Measurements from ENCODE around the gene TRIM3.
"Not testable (repeated sequence)": the region's sequence is repeated elsewhere in the genome, so short reads cannot be mapped to it uniquely, and the experiment has no call there.

Gene TRIM3

DNA sequence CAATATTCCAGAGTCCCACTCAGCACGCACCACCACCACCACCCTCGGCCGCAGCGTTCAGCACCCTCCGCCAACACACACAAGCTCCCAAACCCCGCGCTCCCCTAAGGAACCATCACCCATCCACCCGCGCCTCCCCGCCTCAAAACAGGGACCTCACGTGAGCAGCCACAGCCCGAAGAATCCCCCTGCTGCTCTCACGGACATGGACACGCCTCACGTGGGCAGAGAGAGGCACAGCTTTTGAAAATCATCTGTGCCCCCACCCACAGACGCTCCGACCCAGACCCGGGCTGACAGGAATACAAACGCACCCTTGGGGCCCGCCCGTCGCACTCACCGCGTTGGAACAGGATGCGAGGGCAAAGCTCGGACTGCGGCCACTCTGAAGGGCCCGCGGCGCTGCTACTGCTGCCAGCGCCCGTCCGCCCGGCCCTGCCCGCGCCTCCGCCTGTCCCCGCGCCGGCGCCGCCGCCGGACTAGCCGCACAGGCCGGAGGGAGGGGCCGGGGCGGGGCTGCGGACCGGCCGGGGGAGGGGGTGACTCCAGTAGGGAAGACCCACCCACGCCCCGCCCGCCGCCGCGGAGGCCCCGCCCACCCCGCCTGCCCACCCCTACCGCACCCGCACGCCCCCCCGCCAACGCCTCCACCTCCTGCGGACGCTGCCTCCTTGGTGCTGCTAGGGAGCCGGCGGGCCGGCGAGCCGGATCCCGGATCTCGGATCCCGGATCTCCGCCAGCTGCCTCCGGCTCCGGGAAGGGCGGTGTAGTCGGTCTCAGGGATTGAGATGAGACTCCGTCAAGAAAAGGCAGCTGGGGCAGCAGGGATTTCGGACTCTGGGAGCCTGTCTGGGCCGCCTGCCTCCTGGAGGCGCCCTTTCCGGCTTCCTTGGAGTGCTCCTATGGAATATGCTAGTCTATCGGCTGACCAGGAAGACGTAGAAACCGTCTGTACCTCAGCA lies at the start of gene TRIM3:
TRIM3 (minus strand) TSS at position 491 of the 962 bp plus-strand sequence. CDS start 8,246 bp downstream, outside the sequence.
- peak; percentile 60 for DNase-seq

DNA sequence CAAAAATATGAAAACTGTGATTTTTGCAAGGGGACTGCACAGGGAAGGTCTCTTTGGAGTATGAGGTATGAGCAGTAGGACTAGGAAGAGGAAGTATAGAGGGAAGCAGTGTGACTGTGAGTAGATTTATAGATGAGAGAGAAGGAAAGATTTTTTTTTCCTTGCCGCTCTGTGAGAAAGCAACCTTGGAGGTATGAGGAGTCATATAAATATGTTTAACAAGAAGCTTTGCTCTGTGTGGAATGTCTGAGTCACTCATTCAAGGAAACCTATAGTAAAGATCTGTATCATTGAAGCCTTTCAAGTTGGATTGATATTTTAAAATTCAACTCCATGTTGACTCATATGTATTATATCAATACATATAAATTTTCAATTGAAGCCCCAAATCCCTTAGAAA lies 49.5 kb upstream of the TRIM3 start:
- no peak for DNase-seq

DNA sequence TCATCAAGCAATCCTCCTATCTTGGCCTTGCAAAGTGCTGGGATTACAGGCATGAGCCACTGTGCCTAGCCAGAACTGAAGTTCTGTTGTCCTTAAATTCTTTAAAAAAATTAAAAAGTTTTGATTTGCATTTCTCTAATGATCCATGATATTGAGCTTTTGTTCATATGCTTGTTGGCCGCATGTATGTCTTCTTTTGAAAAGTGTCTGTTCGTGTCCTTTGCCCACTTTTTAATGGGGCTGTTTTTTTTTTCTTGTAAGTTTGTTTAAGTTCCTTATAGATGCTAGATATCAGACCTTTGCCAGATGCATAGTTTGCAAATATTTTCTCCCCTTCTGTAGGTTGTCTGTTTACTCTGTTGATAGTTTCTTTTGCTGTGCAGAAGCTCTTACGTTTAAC lies 48.2 kb upstream of the TRIM3 start:
- not testable (repeated sequence) for DNase-seq

DNA sequence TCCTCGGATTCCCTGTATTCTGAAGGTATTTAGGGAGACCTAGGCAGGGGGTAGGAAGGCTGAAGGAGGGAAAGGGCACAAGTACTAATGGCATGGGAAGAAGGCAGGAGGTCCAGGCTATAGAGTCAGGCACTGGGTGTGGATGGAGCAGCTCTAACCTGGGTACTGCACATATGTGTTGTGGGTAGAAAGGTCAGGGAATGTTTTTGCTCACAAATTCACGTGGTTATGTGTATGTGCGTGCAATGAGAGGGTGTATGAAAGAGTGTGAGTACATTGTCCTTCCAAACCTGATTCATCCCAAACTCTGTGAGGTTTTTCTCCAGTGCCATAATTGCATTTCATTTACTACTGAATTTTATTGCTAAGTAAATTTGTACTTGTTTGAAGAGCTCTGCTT lies 46.5 kb upstream of the TRIM3 start:
- no peak for DNase-seq

DNA sequence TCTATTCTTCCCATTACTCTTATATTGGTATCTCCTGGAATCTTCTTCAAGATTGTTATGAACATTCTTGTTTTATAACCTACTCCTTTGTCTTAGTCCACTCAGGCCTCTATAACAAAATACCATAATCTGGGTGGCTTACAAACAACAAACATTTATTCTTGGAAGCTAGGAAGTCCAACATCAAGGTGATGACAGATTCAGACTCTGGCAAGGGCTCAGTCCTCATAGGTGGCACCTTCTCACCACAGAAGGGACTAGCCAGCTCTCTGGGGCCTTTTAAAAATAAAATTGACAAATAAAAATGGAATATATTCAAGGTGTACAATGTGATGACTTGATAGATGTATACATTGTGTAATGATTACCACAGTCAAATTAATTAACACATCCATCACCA lies 43.1 kb upstream of the TRIM3 start:
- no peak for DNase-seq

DNA sequence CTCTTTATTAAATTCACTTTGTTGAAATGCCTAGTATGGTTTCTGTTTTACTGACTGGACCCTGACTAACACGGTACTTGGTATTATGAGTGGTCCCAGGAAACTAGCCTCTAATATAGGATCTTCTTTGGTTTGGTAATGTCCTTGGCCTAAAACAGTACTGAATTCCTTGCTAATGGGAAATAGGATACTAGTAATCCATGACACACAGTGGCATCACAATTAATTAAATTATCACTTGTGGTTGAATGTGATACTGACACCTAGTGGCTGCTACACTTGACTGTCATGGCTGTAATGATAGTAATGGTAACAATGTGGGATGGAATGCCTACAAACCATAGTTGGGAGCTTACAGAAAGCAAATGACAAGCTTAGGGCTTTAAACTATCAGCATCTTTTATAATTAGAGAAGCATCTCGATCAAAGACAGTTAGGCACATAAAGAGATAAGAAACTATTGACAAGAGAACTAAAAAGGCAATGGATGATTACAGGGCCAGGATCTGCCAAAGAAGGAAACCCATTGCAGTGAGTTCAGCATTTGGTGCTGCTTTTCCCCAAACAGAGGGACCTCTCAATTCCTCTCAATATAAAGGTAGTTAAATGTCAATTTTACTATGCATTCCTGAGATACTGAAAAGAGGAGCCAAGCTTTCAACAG lies 32.0 kb upstream of the TRIM3 start:
- peak; percentile 6 for DNase-seq

DNA sequence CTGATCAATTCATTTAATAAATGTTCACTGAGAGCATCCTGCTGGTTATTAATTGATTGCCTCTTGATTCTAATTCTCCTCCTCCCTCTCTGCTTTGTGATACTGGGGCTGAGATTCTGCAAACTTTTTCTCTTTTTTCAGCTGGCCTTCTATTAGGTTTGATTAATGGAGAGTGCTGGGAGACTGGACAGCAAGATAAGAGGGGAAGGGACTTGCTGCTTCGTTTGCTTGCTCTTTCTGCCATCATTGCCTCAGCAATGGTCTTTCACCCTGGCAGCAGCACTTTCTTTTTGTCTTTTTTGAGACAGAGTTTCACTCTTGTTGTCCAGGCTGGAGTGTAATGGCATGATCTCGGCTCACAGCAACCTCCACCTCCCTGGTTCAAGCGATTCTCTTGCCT lies 30.4 kb upstream of the TRIM3 start:
- no peak for DNase-seq

DNA sequence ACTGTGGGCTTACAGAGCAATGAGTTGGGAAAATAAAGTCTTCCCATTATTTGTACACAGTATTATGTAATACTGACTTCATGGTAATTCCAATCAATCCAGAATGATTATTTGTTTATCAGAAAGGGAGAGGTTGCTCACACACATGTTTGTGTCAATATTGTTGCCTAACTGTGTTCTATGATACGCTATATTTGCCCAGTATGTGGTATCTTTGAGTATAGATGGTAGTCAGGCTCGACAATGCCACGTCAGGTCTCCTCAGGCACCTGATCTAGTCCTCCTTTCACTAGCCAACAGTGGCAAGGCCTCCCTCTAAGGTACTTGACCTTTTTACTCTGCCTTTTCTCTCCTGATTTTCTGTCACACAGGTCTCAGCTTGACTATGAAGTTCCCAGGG lies 28.6 kb upstream of the TRIM3 start:
- DNase-seq, result no peak

DNA sequence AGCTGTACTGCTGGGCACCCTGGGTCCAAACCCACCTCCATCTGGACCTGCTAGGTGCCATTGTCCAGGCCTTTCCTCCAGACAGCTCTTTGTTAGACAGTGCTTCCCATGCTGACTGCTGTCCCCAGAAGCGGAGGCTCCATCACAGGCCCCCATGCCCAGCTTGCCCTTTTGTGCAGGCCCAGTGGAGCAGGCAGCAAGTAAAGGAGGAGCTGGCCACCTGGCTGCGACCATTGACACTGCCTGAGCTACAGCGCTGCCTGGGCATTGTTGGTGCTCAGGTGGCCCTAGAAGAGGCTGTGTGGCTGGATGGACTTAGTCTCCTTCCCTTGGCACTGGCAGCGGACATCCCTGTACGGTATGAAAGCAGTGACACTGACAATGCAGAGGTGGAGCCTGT lies 24.8 kb upstream of the TRIM3 start:
- no peak for DNase-seq

DNA sequence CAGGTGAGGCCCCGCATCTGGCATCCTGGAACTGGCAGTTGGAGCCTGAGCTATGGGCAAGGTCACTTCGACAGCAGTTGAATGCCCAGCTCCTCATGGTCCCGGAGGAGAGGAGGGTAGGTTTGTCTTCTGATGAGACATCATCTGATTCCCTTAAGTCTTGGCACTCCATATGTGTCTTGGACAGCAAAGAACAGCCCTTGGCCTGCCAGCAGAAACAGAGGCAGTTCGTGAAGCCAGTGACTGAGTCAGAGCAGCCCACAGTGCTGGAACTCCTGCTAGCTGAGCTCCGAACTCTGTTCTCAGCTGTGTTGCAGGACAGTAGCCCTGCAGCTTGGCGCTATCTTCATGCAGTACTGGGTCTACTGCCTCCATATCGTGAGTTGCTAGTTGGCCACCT lies 24.4 kb upstream of the TRIM3 start:
- DNase-seq, result no peak

DNA sequence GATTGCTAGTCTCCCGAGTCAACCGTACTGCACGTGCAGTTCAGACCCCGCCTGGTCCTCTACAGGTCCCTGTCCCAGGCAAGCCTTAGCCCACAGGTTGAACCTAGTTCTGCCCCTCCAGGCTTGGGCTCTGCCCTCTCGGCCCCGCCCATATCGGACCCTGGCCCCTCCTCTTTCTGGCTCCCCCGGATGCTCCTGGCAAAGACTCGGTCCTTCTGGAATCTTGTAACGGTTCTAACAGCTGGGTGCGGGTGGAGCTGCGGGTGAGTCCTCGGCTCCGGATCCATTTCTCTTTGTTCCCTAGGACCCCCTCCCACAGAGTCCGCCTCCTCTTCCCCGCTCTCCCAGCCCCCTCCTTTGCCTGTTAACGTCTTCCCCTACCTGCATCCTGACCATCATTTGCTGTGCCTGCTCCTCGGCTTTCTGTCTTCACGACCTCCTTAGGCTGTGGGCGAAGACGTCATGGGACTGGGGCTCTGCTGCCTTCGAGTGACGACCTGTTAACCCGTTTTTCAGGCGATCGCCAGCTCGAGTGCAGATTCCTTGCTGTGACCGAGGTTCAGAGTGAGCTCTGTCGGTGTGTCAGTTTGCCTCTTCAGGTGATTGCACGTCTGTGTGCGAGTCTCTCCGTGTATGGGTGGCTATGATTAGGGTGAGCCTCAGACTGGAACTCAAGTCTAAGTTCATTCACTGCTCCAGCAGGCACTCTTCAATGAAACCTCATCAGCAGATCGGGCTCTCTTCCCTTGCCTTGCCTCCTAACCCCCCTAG lies 23.5 kb upstream of the TRIM3 start, which contains the start of gene DNHD1:
DNHD1 (plus strand) TSS at position 212 of the 771 bp plus-strand sequence. CDS start 936 bp downstream, outside the sequence.
- DNase-seq, result no peak

DNA sequence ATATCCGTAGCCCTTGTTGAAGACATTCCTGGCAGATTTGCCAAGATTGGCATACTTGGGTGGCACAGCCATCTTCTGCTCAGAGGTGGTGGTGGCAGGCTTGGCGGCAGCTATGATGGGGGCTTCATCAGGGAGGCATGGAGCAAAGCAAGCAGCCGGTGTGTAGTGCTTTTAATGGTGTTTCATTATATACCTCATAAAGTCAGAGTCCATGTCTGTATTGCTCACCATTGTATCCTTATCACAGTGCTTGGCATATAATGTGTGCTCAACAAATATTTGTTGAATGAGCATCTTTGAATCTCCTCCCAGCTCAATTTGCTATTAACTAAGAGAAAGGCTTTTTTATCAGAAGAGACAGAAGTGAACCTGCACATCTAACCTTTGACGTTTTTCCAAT lies 15.6 kb upstream of the TRIM3 start:
- DNase-seq, result no peak

DNA sequence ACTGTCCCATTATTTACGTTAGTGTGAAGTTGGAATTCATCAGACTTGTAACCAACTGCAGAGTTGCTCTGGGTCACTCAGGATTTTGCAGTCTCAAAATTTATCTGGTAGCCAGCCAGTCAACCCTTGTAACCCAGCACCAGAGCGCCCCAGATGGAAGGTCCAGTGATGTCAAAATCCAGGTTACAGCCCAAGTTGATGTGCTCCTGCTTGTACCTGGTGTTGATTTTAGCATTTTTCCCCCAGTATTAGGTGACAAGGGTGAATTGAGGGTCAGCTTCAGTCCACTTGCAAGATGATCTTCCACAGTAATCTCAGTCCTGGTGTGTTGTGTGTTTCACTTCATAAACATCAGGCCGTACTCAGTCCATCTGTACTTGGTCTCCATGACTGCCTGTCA lies 15.1 kb upstream of the TRIM3 start:
- DNase-seq, result no peak

DNA sequence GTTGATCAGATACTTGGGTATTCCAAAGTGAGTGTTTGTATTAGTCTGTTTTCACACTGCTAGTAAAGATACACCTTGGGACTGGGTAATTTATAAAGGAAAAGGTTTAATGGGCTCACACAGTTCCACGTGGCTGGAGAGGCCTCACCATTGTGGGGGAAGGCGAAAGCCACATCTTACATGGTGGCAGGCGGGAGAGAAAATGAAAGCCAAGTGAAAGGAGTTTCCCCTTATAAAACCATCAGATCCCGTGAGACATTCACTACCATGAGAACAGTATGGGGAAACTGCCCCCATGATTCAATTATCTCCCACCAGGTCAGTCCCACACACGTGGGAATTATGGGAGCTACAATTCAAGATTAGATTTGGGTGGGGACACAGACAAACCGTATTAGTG lies 14.6 kb upstream of the TRIM3 start:
- no peak for DNase-seq

DNA sequence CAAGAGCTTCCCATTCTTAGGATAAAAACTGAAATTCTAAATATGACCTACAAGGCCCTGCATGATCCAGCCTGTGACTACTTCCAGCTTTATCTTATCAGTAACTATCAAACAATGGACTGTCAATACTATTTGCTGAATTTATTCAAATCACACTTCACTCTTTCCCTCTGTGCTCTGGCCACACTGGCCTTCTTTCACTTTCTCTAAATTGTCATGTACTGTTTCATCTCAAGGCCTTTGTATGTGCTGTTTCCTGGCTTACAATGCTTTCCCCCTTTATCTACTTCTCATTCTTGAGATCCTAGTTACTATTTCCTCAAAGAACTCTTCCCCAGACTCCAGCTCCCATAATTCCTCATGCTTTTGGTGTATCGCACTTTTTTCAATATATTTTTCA lies 13.2 kb upstream of the TRIM3 start:
- no peak for DNase-seq

DNA sequence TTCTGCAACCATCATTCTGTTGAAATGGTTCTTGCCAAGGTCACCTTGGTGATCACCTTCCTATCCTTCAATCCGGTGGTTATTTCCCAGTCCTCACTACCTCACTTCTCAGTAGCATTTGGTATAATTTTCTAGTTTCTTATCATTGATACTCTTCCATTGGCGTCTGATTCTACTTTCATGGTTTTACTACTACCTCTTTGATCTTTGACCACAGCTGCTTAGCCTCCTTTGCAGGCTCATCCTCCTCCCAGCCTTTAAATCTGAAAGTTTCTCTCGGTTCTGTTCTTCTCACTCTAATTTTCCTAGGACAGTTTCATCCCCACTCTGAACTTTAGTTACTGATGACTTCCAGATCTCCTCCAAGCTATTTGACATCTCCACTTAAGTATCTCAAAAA lies 12.5 kb upstream of the TRIM3 start:
- no peak for DNase-seq

DNA sequence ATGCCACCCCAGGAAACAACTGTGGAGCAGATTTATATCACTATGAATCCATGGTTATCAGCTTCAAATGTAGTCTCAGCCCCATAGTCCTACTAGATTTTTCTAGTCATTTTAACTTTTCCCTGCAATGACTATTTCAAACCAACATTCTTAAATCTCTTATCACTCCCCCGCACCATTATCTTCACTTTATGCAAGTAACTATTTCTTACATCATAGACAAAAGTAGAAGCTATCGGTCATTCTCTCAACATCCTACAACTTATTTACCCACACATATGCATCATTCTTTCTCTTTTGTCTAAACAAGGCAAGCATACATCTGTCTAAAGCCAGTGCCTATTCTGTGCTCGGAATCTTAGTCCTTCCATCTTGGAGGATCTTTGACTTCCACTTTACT lies 11.9 kb upstream of the TRIM3 start:
- no peak for DNase-seq

DNA sequence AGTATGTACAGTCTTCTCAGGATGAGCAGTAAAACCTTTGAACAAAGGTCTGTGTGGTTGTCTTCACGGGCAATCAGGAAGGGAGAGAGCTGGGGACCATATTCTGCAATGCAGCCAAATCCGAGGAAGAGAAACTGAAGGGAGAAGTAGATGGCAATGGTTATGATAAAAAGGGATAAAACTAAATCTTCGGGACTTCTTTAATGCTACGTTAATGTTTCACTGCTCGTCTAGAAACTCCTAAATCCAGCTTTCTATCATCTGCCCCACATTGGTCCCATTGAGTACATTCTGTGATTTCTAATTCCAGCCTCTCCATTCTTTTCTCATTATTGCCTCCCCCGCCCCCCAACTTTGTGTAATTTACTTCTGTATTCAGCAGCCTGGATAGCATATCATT lies 9.3 kb upstream of the TRIM3 start:
- DNase-seq, result no peak

DNA sequence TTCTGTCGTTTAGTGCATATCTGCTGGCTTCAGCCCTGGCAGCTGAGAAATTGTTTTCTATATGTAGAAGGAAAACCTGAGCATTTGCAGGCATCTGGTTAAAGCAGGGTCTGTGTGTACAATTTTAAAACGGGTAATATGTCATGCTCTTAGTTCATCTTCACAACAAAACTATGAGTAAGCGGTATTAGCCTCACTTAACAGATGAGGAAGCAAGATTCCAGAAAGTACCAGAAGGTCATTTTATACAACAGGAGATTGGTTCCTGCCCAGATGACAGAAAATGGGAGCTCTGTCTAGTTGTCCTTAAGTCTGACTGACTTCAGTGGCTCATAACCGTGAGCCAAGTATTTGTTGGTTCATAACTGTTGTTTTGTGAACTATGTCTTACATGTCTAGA lies 8.7 kb upstream of the TRIM3 start:
- no peak for DNase-seq

DNA sequence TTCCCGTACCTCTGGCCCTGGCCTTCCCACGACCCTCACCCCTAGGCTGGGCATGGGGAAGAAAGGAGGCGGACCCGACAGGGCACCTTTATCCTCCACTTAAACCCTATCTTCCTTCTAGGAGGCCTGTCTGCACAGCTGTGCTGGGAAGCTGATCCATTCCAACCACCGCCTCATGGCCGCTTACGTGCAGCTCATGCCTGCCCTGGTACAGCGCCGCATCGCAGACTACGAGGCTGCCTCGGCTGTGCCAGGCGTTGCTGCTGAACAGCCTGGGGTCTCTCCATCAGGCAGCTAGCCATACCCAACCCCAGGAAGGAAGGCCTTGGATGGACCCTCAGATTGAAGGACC lies 8.2 kb upstream of the TRIM3 start:
- DNase-seq, result no peak

DNA sequence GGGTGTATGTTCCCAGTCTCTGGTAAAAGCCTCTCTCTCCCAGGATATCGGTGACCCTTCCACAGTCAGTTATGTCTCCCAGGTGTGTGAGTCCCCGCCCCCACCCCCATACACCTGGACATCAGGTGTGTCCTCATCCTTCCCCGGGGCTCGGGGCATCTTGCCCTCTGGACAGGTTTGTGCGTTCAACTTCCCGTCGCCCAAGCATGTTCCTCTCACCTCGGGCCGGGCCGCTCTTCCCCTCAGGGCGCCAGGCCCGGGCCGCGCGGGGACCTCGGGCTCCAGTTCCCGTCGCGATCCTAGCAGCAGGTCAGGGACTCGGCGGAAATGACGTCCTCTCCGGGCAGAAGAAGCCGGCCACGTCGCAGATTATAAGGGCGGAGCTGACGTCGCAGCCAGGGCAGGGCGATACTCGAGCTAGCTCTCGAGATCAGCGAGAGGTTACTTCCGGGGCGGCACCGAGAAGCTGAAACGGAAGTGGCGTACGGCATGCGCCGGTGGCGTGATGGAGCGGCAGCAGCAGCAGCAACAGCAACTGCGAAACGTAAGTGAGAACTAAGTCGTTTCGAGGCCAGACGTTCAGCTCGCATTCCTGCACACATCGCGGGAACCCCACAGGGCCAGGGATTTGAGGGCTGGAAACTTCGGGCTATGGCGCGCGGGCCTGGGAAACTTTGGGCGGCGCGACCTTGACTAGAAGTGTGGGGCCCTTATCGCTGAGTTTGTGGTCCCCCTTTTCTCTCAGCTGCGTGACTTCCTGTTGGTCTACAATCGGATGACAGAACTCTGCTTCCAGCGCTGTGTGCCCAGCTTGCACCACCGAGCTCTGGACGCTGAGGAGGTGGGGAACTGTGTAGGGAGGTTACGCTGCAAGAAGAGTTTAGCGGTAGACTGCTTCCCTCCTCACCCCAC lies 7.5 kb upstream of the TRIM3 start, which contains the start of the genes ARFIP2 and TIMM10B:
ARFIP2 (minus strand) TSS at position 320 of the 912 bp plus-strand sequence. CDS start 910 bp downstream, outside the sequence.
TIMM10B (plus strand) TSS at position 490 of the 912 bp plus-strand sequence; CDS start at position 506, 16 bp downstream.
- peak; percentile 95 for DNase-seq

DNA sequence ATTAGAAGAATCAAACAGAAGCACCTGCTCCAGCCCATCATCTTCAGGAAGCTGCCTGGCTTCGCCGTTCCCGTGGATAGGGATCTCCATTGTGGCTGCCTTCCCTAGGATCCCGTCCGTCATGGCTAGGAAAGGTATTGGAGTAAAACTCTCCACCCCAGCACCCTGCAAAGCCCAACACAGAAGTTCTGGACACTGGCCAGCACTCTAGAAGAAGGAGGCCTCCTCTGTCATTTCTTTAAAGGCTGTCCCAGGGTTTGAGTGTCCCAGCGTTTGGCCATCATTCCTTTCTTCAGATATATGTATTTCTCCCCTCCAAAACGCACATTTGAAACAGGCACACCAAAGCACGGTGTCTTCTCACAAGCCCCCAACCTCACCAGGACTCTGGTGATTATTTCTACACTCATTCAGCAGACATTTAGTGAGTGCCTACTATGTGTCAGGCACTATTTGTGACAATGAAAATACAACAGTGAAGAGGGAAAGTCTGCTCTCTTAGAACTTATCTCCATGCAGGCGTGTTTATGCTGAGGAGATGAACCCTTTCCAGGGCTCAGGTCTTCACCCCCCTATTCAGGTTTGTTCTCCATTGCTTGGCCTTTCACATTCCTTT lies 6.7 kb upstream of the TRIM3 start:
- DNase-seq, result no peak

All from DMS79 treated with DMSO at 0.1 percent for 48 hours (cell line).